ENCODE data around the gene LNX1. TPM values are rescaled to one million over a fixed set of nuclear protein-coding genes. Genes with fewer than 3 reads are reported as not detected.

LNX1 gene
- total RNA-seq, 2 experiments from 2014 or later, result not detected

- Histone ChIP-seq H3K4me2 (ENCODE audit: low read length) (no peak overlapping the region), H3K36me3 (ENCODE audit: insufficient read depth, low read length) (peaks cover 90% of the 10 kb centered on the region), H2AFZ (ENCODE audit: low read length) (no peak overlapping the region), H3K9me2 (ENCODE audit: insufficient read depth, low read length) (no peaks in the 10 kb centered on the region), H3K4me3 (ENCODE audit: low read depth, low read length, poor library complexity, severe bottlenecking) (no peak overlapping the region), H3K79me2 (ENCODE audit: insufficient read depth, low read depth, low read length) (peaks cover 13% of the 10 kb centered on the region; the same call in 1 of the 2 replicates), H3K9me3 (ENCODE audit: low read length) (no peaks in the 10 kb centered on the region), H3K27ac (ENCODE audit: low read depth, low read length, poor library complexity, severe bottlenecking) (no peak overlapping the region), H4K20me1 (ENCODE audit: insufficient read depth, low read length) (no peaks in the 10 kb centered on the region), H3K4me1 (ENCODE audit: insufficient read depth, low read length, poor library complexity, severe bottlenecking) (no peaks in the 10 kb centered on the region)
- ChIA-PET CTCF (ENCODE audit: unreplicated experiment) (no interaction called here), POLR2A (interaction anchor here (0.9 to 1.3 kb wide), 2 partner anchors 12 to 849 kb away, joined by 3 read pairs; no protein-coding TSS in a partner anchor)
- TF ChIP-seq CTCF (conservative IDR thresholded peaks at IDR 0.05; ENCODE audit: low read length), result no peak
- TF ChIP-seq EZH2phosphoT487 (IDR thresholded peaks at IDR 0.05; ENCODE audit: borderline replicate concordance, low read depth, low read length), result no peak
- no peak for DNase-seq (ENCODE audit: low spot score)
- no TSS peak for BruUV-seq (replicated peaks)
- intact Hi-C loops (cut with micrococcal nuclease; ENCODE audit: unreplicated experiment), result no loop called here
These were observed 160.2 kb downstream of the LNX1 start for GRCh38 chr4:53431052-53431451.

- no peak overlapping the region for H3K4me3 ChIP-seq (ENCODE audit: low read depth, low read length, poor library complexity, severe bottlenecking)
- TF ChIP-seq CTCF (conservative IDR thresholded peaks at IDR 0.05; ENCODE audit: low read length), result no peak
- no peak for TF ChIP-seq EZH2phosphoT487 (IDR thresholded peaks at IDR 0.05; ENCODE audit: borderline replicate concordance, low read depth, low read length)
- H3K4me1 ChIP-seq (ENCODE audit: insufficient read depth, low read length, poor library complexity, severe bottlenecking), result no peaks in the 10 kb centered on the region
- no peak overlapping the region for H3K4me2 ChIP-seq (ENCODE audit: low read length)
- POLR2A ChIA-PET, result interaction anchor here (1.8 kb wide), 1 partner anchor 47 kb away, joined by 6 read pairs; no protein-coding TSS in a partner anchor
- BruUV-seq (replicated peaks), result no TSS peak
- H3K79me2 ChIP-seq (ENCODE audit: insufficient read depth, low read depth, low read length), result peaks cover 15% of the 10 kb centered on the region; the same call in 1 of the 2 replicates
- peaks cover 60% of the 10 kb centered on the region for H3K36me3 ChIP-seq (ENCODE audit: insufficient read depth, low read length)
- DNase-seq (ENCODE audit: low spot score), result no peak
- H3K9me3 ChIP-seq (ENCODE audit: low read length), result no peaks in the 10 kb centered on the region
- no peak overlapping the region for H2AFZ ChIP-seq (ENCODE audit: low read length)
- CTCF ChIA-PET (ENCODE audit: unreplicated experiment), result no interaction called here
- no peaks in the 10 kb centered on the region for H4K20me1 ChIP-seq (ENCODE audit: insufficient read depth, low read length)
- intact Hi-C loops (cut with micrococcal nuclease; ENCODE audit: unreplicated experiment), result no loop called here
- no peak overlapping the region for H3K27ac ChIP-seq (ENCODE audit: low read depth, low read length, poor library complexity, severe bottlenecking)
- no peaks in the 10 kb centered on the region for H3K9me2 ChIP-seq (ENCODE audit: insufficient read depth, low read length)
These were observed 163.9 kb downstream of the LNX1 start for GRCh38 chr4:53427366-53427765.

- ChIA-PET CTCF (ENCODE audit: unreplicated experiment) (no interaction called here), POLR2A (interaction anchor here (0.7 kb wide), 2 partner anchors 12 to 1982 kb away, joined by 3 read pairs; no protein-coding TSS in a partner anchor)
- no peak for DNase-seq (ENCODE audit: low spot score)
- H3K4me1 ChIP-seq (ENCODE audit: insufficient read depth, low read length, poor library complexity, severe bottlenecking), result no peaks in the 10 kb centered on the region
- H4K20me1 ChIP-seq (ENCODE audit: insufficient read depth, low read length), result no peaks in the 10 kb centered on the region
- H3K79me2 ChIP-seq (ENCODE audit: insufficient read depth, low read depth, low read length), result peaks cover 10% of the 10 kb centered on the region; the same call in 1 of the 2 replicates
- H3K4me2 ChIP-seq (ENCODE audit: low read length), result no peak overlapping the region
- H3K36me3 ChIP-seq (ENCODE audit: insufficient read depth, low read length), result peaks cover 45% of the 10 kb centered on the region
- H3K4me3 ChIP-seq (ENCODE audit: low read depth, low read length, poor library complexity, severe bottlenecking), result no peak overlapping the region
- intact Hi-C loops (cut with micrococcal nuclease; ENCODE audit: unreplicated experiment), result no loop called here
- TF ChIP-seq CTCF (conservative IDR thresholded peaks at IDR 0.05; ENCODE audit: low read length) (no peak), EZH2phosphoT487 (IDR thresholded peaks at IDR 0.05; ENCODE audit: borderline replicate concordance, low read depth, low read length) (no peak)
- BruUV-seq (replicated peaks), result no TSS peak
- no peak overlapping the region for H2AFZ ChIP-seq (ENCODE audit: low read length)
- no peaks in the 10 kb centered on the region for H3K9me3 ChIP-seq (ENCODE audit: low read length)
- H3K27ac ChIP-seq (ENCODE audit: low read depth, low read length, poor library complexity, severe bottlenecking), result no peak overlapping the region
- no peaks in the 10 kb centered on the region for H3K9me2 ChIP-seq (ENCODE audit: insufficient read depth, low read length)
These were observed 167.0 kb downstream of the LNX1 start for GRCh38 chr4:53424280-53424679.

All from OCI-LY7 (cell line).